CD4-positive, CD25-positive, alpha-beta regulatory T cell (primary cell): ENCODE measurements around the gene ABCA9. TPM values are rescaled to one million over a fixed set of nuclear protein-coding genes. Genes with fewer than 3 reads are reported as not detected.
"Not testable (repeated sequence)": the region's sequence is repeated elsewhere in the genome, so short reads cannot be mapped to it uniquely, and the experiment has no call there.

ENCODE experiments used
- ATAC-seq, 2 donors: fragments of 150-1000 bp; cut with Tn5 transposase; one replicate each; pipeline ENCODE4 v1.10.0; 2021; ENCODE audit warnings: low read depth in 2 of 2, moderate number of reproducible peaks in 2 of 2, moderate library complexity in 1 of 2
- DNase-seq, 3 donors: peaks; one replicate each; pipeline versions ENCODE4 v3.0.0 to v3.0.0-alpha.2; 2012 to 2022; ENCODE audit warnings: mixed read lengths in 1 of 3
- H3K27ac ChIP-seq: one replicate; pipeline ENCODE4 v1.7.0; 2013; ENCODE audit warnings: mild to moderate bottlenecking, low read length; ENCODE audit not compliant: insufficient read depth, poor library complexity, severe bottlenecking
- H3K27me3 ChIP-seq: one replicate; pipeline ENCODE4 v1.7.0; 2013; ENCODE audit warnings: low read length; ENCODE audit not compliant: control insufficient read depth, insufficient read depth
- H3K36me3 ChIP-seq: one replicate; pipeline ENCODE4 v1.7.0; 2013; ENCODE audit warnings: mild to moderate bottlenecking, low read length, moderate library complexity; ENCODE audit not compliant: control insufficient read depth, insufficient read depth
- H3K4me1 ChIP-seq: 2 replicates; pipeline ENCODE4 v1.7.0; 2013; ENCODE audit warnings: mild to moderate bottlenecking, low read length; ENCODE audit not compliant: insufficient read depth, control insufficient read depth, poor library complexity, severe bottlenecking
- H3K4me3 ChIP-seq: one replicate; pipeline ENCODE4 v1.7.0; 2013; ENCODE audit warnings: low read depth, mild to moderate bottlenecking, low read length, moderate library complexity
- H3K9me3 ChIP-seq, 2 experiments: 1 replicate in 1 of 2; 2 replicates in 1 of 2; pipeline ENCODE4 v1.7.0; 2013; ENCODE audit warnings: low read length in 2 of 2, mild to moderate bottlenecking in 1 of 2, moderate library complexity in 1 of 2; ENCODE audit not compliant: control insufficient read depth in 2 of 2
- H3K27ac Mint-ChIP-seq, 3 donors: one replicate each; pipeline ENCODE4 v1.8.0; 2020 to 2022; ENCODE audit warnings: mild to moderate bottlenecking in 3 of 3, mixed read lengths in 3 of 3, moderate library complexity in 2 of 3
- H3K27me3 Mint-ChIP-seq: one replicate; pipeline ENCODE4 v1.8.0; 2022; ENCODE audit warnings: mild to moderate bottlenecking, mixed read lengths
- H3K36me3 Mint-ChIP-seq: one replicate; pipeline ENCODE4 v1.8.0; 2020; ENCODE audit warnings: mixed read lengths
- H3K4me1 Mint-ChIP-seq, 4 donors: one replicate each; pipeline ENCODE4 v1.8.0; 2020 to 2022; ENCODE audit warnings: mixed read lengths in 4 of 4, mild to moderate bottlenecking in 1 of 4
- H3K4me3 Mint-ChIP-seq, 4 donors: one replicate each; pipeline ENCODE4 v1.8.0; 2020 to 2022; ENCODE audit warnings: mild to moderate bottlenecking in 4 of 4, mixed read lengths in 4 of 4, moderate library complexity in 3 of 4
- H3K9me3 Mint-ChIP-seq, 7 donors: one replicate each; pipeline ENCODE4 v1.8.0; 2020 to 2022; ENCODE audit warnings: mixed read lengths in 7 of 7, mild to moderate bottlenecking in 3 of 7, moderate library complexity in 2 of 7
- polyA plus RNA-seq, 4 donors: library from polyadenylated mRNA; unstranded; fragments of 300-500 nt; fragmentation: Illumina TruSeq; gene quantifications; one replicate each; pipeline ENCODE4 v1.2.3, GENCODE V29; 2021
- total RNA-seq: library from RNA; stranded (reverse); gene quantifications from one replicate; pipeline ENCODE4 v1.2.3, GENCODE V29; 2022

ABCA9 gene
- total and polyA plus RNA-seq, 5 donors from 2014 or later, result not detected

- no peak overlapping the region for H3K4me3 Mint-ChIP-seq
- Histone ChIP-seq H3K36me3 (no peaks in the 10 kb centered on the region), H3K27ac (no peak overlapping the region), H3K4me3 (no peak overlapping the region), H3K9me3 (no peaks in the 10 kb centered on the region), H3K27me3 (no peaks in the 10 kb centered on the region), H3K4me1 (no peaks in the 10 kb centered on the region)
- H3K9me3 Mint-ChIP-seq, result peaks cover 0 to 2% (median 0%) of the 10 kb centered on the region in 7 donors
- no peak overlapping the region for H3K27ac Mint-ChIP-seq
- DNase-seq, result no peak
- H3K4me1 Mint-ChIP-seq, result no peaks in the 10 kb centered on the region
- no peaks in the 10 kb centered on the region for H3K36me3 Mint-ChIP-seq
- no peak for ATAC-seq
- H3K27me3 Mint-ChIP-seq, result peaks cover under 1% of the 10 kb centered on the region
These were observed 45.1 kb downstream of the ABCA9 start for GRCh38 chr17:69015631-69016030.

GRCh38 chr17:69012895-69013805 lies 47.6 kb downstream of the ABCA9 start:
- H3K9me3 Mint-ChIP-seq, result peaks cover 0 to 4% (median 0%) of the 10 kb centered on the region in 7 donors
- Histone ChIP-seq H3K27ac (no peak overlapping the region), H3K27me3 (no peaks in the 10 kb centered on the region), H3K36me3 (no peaks in the 10 kb centered on the region), H3K9me3 (no peaks in the 10 kb centered on the region), H3K4me3 (no peak overlapping the region), H3K4me1 (no peaks in the 10 kb centered on the region)
- ATAC-seq, result no peak
- peaks cover 3% of the 10 kb centered on the region for H3K36me3 Mint-ChIP-seq
- no peak for DNase-seq
- H3K4me3 Mint-ChIP-seq, result no peak overlapping the region
- H3K27me3 Mint-ChIP-seq, result peaks cover 8% of the 10 kb centered on the region
- H3K27ac Mint-ChIP-seq, result no peak overlapping the region
- H3K4me1 Mint-ChIP-seq, result no peaks in the 10 kb centered on the region

- Histone ChIP-seq H3K27ac (no peak overlapping the region), H3K4me3 (no peak overlapping the region), H3K27me3 (no peaks in the 10 kb centered on the region), H3K36me3 (no peaks in the 10 kb centered on the region), H3K4me1 (no peaks in the 10 kb centered on the region), H3K9me3 (no peaks in the 10 kb centered on the region)
- no peak overlapping the region for H3K27ac Mint-ChIP-seq
- no peak for ATAC-seq
- peaks cover 8% of the 10 kb centered on the region for H3K27me3 Mint-ChIP-seq
- no peaks in the 10 kb centered on the region for H3K4me1 Mint-ChIP-seq
- H3K9me3 Mint-ChIP-seq, result peaks cover 0 to 6% (median 1%) of the 10 kb centered on the region in 7 donors
- DNase-seq, result no peak
- no peak overlapping the region for H3K4me3 Mint-ChIP-seq
- peaks cover 3% of the 10 kb centered on the region for H3K36me3 Mint-ChIP-seq
These were observed 50.8 kb downstream of the ABCA9 start for GRCh38 chr17:69009930-69010329.

- H3K4me1 Mint-ChIP-seq, DNase-seq, H3K27ac ChIP-seq, H3K4me1 ChIP-seq, H3K36me3 ChIP-seq, H3K36me3 Mint-ChIP-seq, H3K27ac Mint-ChIP-seq, H3K9me3 Mint-ChIP-seq, ATAC-seq, H3K4me3 Mint-ChIP-seq, H3K9me3 ChIP-seq, H3K4me3 ChIP-seq, H3K27me3 ChIP-seq, H3K27me3 Mint-ChIP-seq: not testable (repeated sequence)
These were observed 56.0 kb downstream of the ABCA9 start for GRCh38 chr17:69004759-69005158.

- not testable (repeated sequence) for H3K27ac Mint-ChIP-seq, H3K27me3 ChIP-seq, ATAC-seq, H3K4me1 Mint-ChIP-seq, H3K4me1 ChIP-seq, H3K4me3 Mint-ChIP-seq, H3K36me3 ChIP-seq, DNase-seq, H3K27ac ChIP-seq, H3K27me3 Mint-ChIP-seq, H3K36me3 Mint-ChIP-seq, H3K9me3 Mint-ChIP-seq, H3K4me3 ChIP-seq, H3K9me3 ChIP-seq
These were observed 61.0 kb downstream of the ABCA9 start for GRCh38 chr17:68999743-69000142.

GRCh38 chr17:68993112-68993511 lies 67.6 kb downstream of the ABCA9 start:
- Mint-ChIP-seq H3K9me3 (peaks cover 0 to 10% (median 3%) of the 10 kb centered on the region in 7 donors), H3K4me3 (no peak overlapping the region), H3K27me3 (no peaks in the 10 kb centered on the region), H3K36me3 (no peaks in the 10 kb centered on the region), H3K27ac (no peak overlapping the region), H3K4me1 (no peaks in the 10 kb centered on the region)
- H3K27me3 ChIP-seq, result no peaks in the 10 kb centered on the region
- DNase-seq (no peak), ATAC-seq (no peak)
- no peak overlapping the region for H3K27ac ChIP-seq
- H3K36me3 ChIP-seq, result no peaks in the 10 kb centered on the region
- no peaks in the 10 kb centered on the region for H3K9me3 ChIP-seq
- H3K4me1 ChIP-seq, result no peaks in the 10 kb centered on the region
- no peak overlapping the region for H3K4me3 ChIP-seq

GRCh38 chr17:68987966-68988365 lies 72.8 kb downstream of the ABCA9 start:
- H3K27me3 Mint-ChIP-seq, result no peaks in the 10 kb centered on the region
- no peak overlapping the region for H3K4me3 Mint-ChIP-seq

GRCh38 chr17:68981288-68981687 lies 79.4 kb downstream of the ABCA9 start:
- Mint-ChIP-seq H3K27ac (no peak overlapping the region), H3K4me1 (no peaks in the 10 kb centered on the region), H3K4me3 (no peak overlapping the region), H3K9me3 (peaks cover 0 to 3% (median 0%) of the 10 kb centered on the region in 7 donors), H3K36me3 (no peaks in the 10 kb centered on the region), H3K27me3 (no peaks in the 10 kb centered on the region)
- H3K9me3 ChIP-seq, result no peaks in the 10 kb centered on the region
- no peak overlapping the region for H3K27ac ChIP-seq
- H3K27me3 ChIP-seq, result peaks cover 2% of the 10 kb centered on the region
- no peak overlapping the region for H3K4me3 ChIP-seq
- H3K36me3 ChIP-seq, result no peaks in the 10 kb centered on the region
- ATAC-seq, result no peak
- DNase-seq, result no peak
- no peaks in the 10 kb centered on the region for H3K4me1 ChIP-seq

More at GRCh38 chr17:68987966-68988365, 72.8 kb downstream of the ABCA9 start:
- ATAC-seq, result no peak
- Mint-ChIP-seq H3K4me1 (no peaks in the 10 kb centered on the region), H3K9me3 (peaks cover 0 to 3% (median 0%) of the 10 kb centered on the region in 7 donors), H3K27ac (no peak overlapping the region), H3K36me3 (no peaks in the 10 kb centered on the region)
- Histone ChIP-seq H3K27ac (no peak overlapping the region), H3K4me1 (no peaks in the 10 kb centered on the region), H3K4me3 (no peak overlapping the region), H3K36me3 (no peaks in the 10 kb centered on the region), H3K27me3 (no peaks in the 10 kb centered on the region), H3K9me3 (no peaks in the 10 kb centered on the region)
- DNase-seq, result no peak
